Endodermal cell (in vitro differentiated cells): ENCODE measurements around the gene MKRN2OS. TPM values are rescaled to one million over a fixed set of nuclear protein-coding genes. Genes with fewer than 3 reads are reported as not detected.

Experiments used
- DNase-seq: peaks from one replicate; pipeline ENCODE4 v3.0.0-alpha.2; 2017
- H3K27ac ChIP-seq: 2 replicates; pipeline ENCODE4 v1.5.1; 2013; ENCODE audit warnings: mild to moderate bottlenecking, low read depth, low read length, moderate library complexity
- H3K27me3 ChIP-seq: 2 replicates; pipeline ENCODE4 v1.6.1; 2013; ENCODE audit warnings: mild to moderate bottlenecking, low read length, moderate library complexity; ENCODE audit not compliant: insufficient read depth, control insufficient read depth, poor library complexity, severe bottlenecking
- H3K36me3 ChIP-seq: 2 replicates; pipeline ENCODE4 v1.7.0; 2013; ENCODE audit warnings: mild to moderate bottlenecking, low read length, moderate library complexity; ENCODE audit not compliant: control insufficient read depth, insufficient read depth
- H3K4me1 ChIP-seq: one replicate; pipeline ENCODE4 v1.7.0; 2013; ENCODE audit warnings: low read length; ENCODE audit not compliant: control insufficient read depth, insufficient read depth
- H3K4me3 ChIP-seq: 2 replicates; pipeline ENCODE4 v1.5.1; 2013; ENCODE audit warnings: mild to moderate bottlenecking, low read length, moderate library complexity
- H3K9ac ChIP-seq: 2 replicates; pipeline ENCODE4 v1.6.1; 2013; ENCODE audit warnings: mild to moderate bottlenecking, low read length, moderate library complexity; ENCODE audit not compliant: poor library complexity, severe bottlenecking; ENCODE audit errors: extremely low read depth
- H3K9me3 ChIP-seq: 2 replicates; pipeline ENCODE4 v1.6.1; 2013; ENCODE audit warnings: mild to moderate bottlenecking, low read length, moderate library complexity; ENCODE audit not compliant: control insufficient read depth
- H3K27ac Mint-ChIP-seq: 2 replicates; pipeline ENCODE4 v1.8.0; 2020; ENCODE audit warnings: mixed read lengths
- H3K27me3 Mint-ChIP-seq: 2 replicates; pipeline ENCODE4 v1.8.0; 2021; ENCODE audit warnings: mild to moderate bottlenecking, mixed read lengths; ENCODE audit not compliant: insufficient read depth
- H3K36me3 Mint-ChIP-seq: 2 replicates; pipeline ENCODE4 v1.8.0; 2020; ENCODE audit warnings: low read depth, mixed read lengths
- H3K4me1 Mint-ChIP-seq: 2 replicates; pipeline ENCODE4 v1.8.0; 2020; ENCODE audit warnings: mixed read lengths
- H3K4me3 Mint-ChIP-seq: 2 replicates; pipeline ENCODE4 v1.8.0; 2020; ENCODE audit warnings: mild to moderate bottlenecking, moderate library complexity, mixed read lengths
- H3K9me3 Mint-ChIP-seq: 2 replicates; pipeline ENCODE4 v1.8.0; 2020; ENCODE audit warnings: mild to moderate bottlenecking, mixed read lengths
- CTCF ChIP-seq: fragments of 200-600 bp; sonication (generic); conservative IDR thresholded peaks from 2 replicates; pipeline ENCODE4 v1.5.0; 2021; ENCODE audit warnings: antibody characterized with exemption, mild to moderate bottlenecking
- WGBS, 2 experiments: methylation state at CpG; one replicate each; pipeline versions ENCODE4 v1.1.5 to v1.1.7; 2013; ENCODE audit warnings: missing lambda C conversion rate in 2 of 2, mixed read lengths in 1 of 2; ENCODE audit not compliant: insufficient coverage in 1 of 2, insufficient read length in 1 of 2; 5-methylcytosine and 5-hydroxymethylcytosine counted together
- total RNA-seq, 2 donors: library from RNA; stranded (reverse); fragmentation: NEBNext Ultra II Directional in 1 of 2; extraction: Animal tissue kit (Norgen Biotek cat#: 25700) in 1 of 2; gene quantifications; 2 replicates in 1 of 2; 3 replicates in 1 of 2; pipeline ENCODE4 v1.2.1, GENCODE V29; 2021

Gene MKRN2OS
- total RNA-seq, 2 donors from 2014 or later: 0.84 TPM; not detected in 1

DNA sequence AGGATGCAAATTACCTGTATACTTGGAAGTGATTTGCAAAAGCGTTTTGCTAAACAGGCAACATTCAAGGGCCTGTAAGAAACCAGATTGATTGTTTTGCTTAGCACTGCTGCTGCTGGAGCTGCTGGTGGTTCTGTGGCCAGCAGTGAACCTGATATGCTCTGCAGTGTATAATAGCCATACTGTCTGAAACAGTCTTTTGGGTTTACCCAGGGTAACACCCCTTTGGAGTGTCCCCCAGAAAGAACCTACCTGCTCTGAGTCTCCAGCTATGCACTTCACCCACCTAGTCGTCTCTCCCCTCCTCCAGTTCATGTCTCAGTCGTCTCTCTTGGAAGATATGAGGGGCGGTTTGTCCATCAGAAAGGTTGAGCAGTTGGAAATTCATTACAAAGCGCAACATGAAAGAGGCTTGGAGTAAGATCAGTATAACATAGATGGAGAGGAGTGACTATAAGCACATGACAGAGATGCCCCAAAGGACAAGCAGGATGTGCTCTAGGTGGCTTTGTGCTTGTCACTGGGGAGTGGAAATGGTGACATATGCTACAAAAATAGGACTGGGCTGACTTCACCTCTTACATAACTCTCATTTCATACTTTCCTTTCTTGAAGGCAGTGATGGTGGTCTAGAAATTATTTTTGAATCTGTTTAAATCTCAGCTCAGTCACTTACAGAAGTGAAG is 15.3 kb upstream of the MKRN2OS start:
- 85 to 92% methylated on average over 2 to 5 of the region's 5 CpGs for whole genome bisulfite sequencing, 2 experiments
- no peak for DNase-seq
- Histone ChIP-seq H3K4me3 (no peak overlapping the region), H3K9me3 (no peaks in the 10 kb centered on the region), H3K4me1 (peaks cover 9% of the 10 kb centered on the region), H3K27ac (no peak overlapping the region), H3K27me3 (no peaks in the 10 kb centered on the region), H3K9ac (no peak overlapping the region), H3K36me3 (no peaks in the 10 kb centered on the region)
- Mint-ChIP-seq H3K27ac (no peak overlapping the region), H3K4me1 (peaks cover 42% of the 10 kb centered on the region), H3K9me3 (no peaks in the 10 kb centered on the region), H3K27me3 (no peaks in the 10 kb centered on the region), H3K36me3 (no peaks in the 10 kb centered on the region), H3K4me3 (no peak overlapping the region)
- TF ChIP-seq CTCF: no peak

DNA sequence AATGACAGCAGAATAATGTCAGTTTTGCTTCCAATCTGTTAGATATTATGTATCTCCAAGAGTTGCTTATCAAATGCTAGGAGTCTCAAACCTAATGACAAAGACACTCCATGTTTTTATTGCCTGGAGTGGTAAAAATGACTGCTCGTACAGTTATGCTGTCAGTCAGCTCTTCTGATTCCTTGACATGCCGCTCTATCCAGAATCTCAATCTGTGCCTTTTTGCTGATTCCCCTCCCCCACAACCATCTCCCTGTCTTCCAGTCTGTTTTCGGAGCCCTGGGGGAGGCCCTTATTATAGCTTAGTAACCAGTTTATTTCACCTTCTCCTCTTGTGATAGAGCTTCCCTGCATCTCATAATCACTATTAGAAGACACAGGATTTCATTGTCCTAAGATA is 14.2 kb upstream of the MKRN2OS start:
- no peak overlapping the region for H3K27ac Mint-ChIP-seq
- Histone ChIP-seq H3K4me1 (peaks cover 9% of the 10 kb centered on the region), H3K36me3 (no peaks in the 10 kb centered on the region), H3K4me3 (peak overlapping the region; percentile 96), H3K9me3 (no peaks in the 10 kb centered on the region), H3K9ac (no peak overlapping the region), H3K27ac (no peak overlapping the region), H3K27me3 (no peaks in the 10 kb centered on the region)
- peaks cover 37% of the 10 kb centered on the region for H3K4me1 Mint-ChIP-seq
- TF ChIP-seq CTCF: no peak
- WGBS, 2 experiments: 92 to 93% methylated on average over 3 of the region's 3 CpGs
- DNase-seq: no peak
- H3K36me3 Mint-ChIP-seq: no peaks in the 10 kb centered on the region
- peaks cover 2% of the 10 kb centered on the region for H3K27me3 Mint-ChIP-seq
- no peaks in the 10 kb centered on the region for H3K9me3 Mint-ChIP-seq
- H3K4me3 Mint-ChIP-seq: no peak overlapping the region

DNA sequence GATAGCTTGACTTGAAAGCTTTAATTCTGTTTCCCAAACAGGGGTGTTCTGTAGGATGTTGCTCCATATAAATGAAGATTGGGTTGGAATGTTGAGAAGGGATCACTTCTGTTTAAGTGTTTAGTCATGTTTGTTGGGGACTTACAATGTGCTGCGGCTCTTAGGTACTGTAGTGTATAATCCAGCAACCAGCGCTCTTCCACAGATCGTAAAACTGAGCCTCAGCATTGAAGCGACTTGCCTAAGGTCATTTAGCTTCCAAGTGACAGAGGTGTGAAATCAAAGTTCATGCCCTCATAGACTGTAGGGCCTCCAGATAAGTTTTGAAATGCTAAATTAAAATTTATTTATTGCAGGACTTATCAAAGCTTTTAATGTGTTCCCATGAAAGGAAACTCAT is 13.4 kb upstream of the MKRN2OS start:
- peak overlapping the region; percentile 77 for H3K4me3 Mint-ChIP-seq
- H3K27ac ChIP-seq: no peak overlapping the region
- H3K4me1 ChIP-seq: peaks cover 9% of the 10 kb centered on the region
- H3K4me3 ChIP-seq: peak overlapping the region; percentile 96
- H3K36me3 Mint-ChIP-seq: no peaks in the 10 kb centered on the region
- H3K36me3 ChIP-seq: no peaks in the 10 kb centered on the region
- no peak for TF ChIP-seq CTCF
- no peak overlapping the region for H3K27ac Mint-ChIP-seq
- H3K9ac ChIP-seq: no peak overlapping the region
- peaks cover 39% of the 10 kb centered on the region for H3K4me1 Mint-ChIP-seq
- H3K27me3 ChIP-seq: no peaks in the 10 kb centered on the region
- DNase-seq: no peak
- peaks cover 5% of the 10 kb centered on the region for H3K27me3 Mint-ChIP-seq
- 88 to 92% methylated on average over 4 of the region's 4 CpGs for WGBS, 2 experiments
- no peaks in the 10 kb centered on the region for H3K9me3 ChIP-seq
- no peaks in the 10 kb centered on the region for H3K9me3 Mint-ChIP-seq
